K562 (cell line): ENCODE data around the gene LPAR2. TPM values are rescaled to one million over a fixed set of nuclear protein-coding genes. Genes with fewer than 3 reads are reported as not detected.

Experiments
- BRF2 ChIP-seq: IDR thresholded peaks from 3 replicates; pipeline ENCODE4 v1.6.1; 2011; ENCODE audit warnings: borderline replicate concordance, mild to moderate bottlenecking; ENCODE audit not compliant: insufficient read length, insufficient read depth
- FOXP1 ChIP-seq: sonication (generic); formaldehyde crosslinking; IDR thresholded peaks from 2 replicates; pipeline ENCODE4 v1.8.0; 2022; ENCODE audit warnings: mild to moderate bottlenecking, missing genetic modification reagents
- JUN ChIP-seq, 2 experiments: sonication (generic) in 1 of 2; formaldehyde crosslinking in 1 of 2; IDR thresholded peaks; 2 replicates each; pipeline versions ENCODE4 v1.6.1 to v1.8.0; 2012 to 2022; ENCODE audit warnings: borderline replicate concordance in 2 of 2, mild to moderate bottlenecking in 2 of 2, improper control_type of control experiment in 1 of 2, low read depth in 1 of 2, low read length in 1 of 2, missing genetic modification reagents in 1 of 2
- LARP7 ChIP-seq: fragments of 450-650 bp; IDR thresholded peaks from 2 replicates; pipeline ENCODE4 v1.6.1; 2016
- MAZ ChIP-seq, 2 experiments: fragments of 450-650 bp in 1 of 2; sonication (generic) in 1 of 2; formaldehyde crosslinking; IDR thresholded peaks in 1 of 2; conservative IDR thresholded peaks in 1 of 2; 2 replicates each; pipeline versions ENCODE4 v1.4.0 to v1.5.0; 2020; ENCODE audit warnings: mild to moderate bottlenecking in 1 of 2, missing genetic modification reagents in 1 of 2
- MEF2D ChIP-seq: conservative IDR thresholded peaks from 2 replicates; pipeline ENCODE4 v1.6.1; 2016; ENCODE audit warnings: low read depth, missing genetic modification characterization, missing compliant biosample characterization
- MNT ChIP-seq, 2 experiments: fragments of 450-650 bp; conservative IDR thresholded peaks; 2 replicates each; pipeline ENCODE4 v1.6.1; 2017; ENCODE audit warnings: mild to moderate bottlenecking in 2 of 2, moderate library complexity in 2 of 2
- MTF1 ChIP-seq: fragments of 250-450 bp; sonication (Bioruptor Pico); IDR thresholded peaks from 2 replicates; pipeline ENCODE4 v1.9.0; 2021; ENCODE audit warnings: moderate library complexity, mild to moderate bottlenecking, inconsistent platforms, borderline replicate concordance
- RBM14 ChIP-seq: fragments of 200-400 bp; formaldehyde crosslinking; IDR thresholded peaks from 2 replicates; pipeline ENCODE4 v1.6.1; 2018; ENCODE audit warnings: low read depth, mild to moderate bottlenecking, low read length, moderate library complexity, borderline replicate concordance; ENCODE audit not compliant: insufficient read depth
- SMAD2 ChIP-seq: fragments of 150-350 bp; IDR thresholded peaks from 2 replicates; pipeline ENCODE4 v1.6.1; 2014; ENCODE audit warnings: low read depth, mild to moderate bottlenecking, low read length
- STAG1 ChIP-seq: sonication (generic); formaldehyde crosslinking; IDR thresholded peaks from 2 replicates; pipeline ENCODE4 v1.5.0; 2020; ENCODE audit warnings: missing genetic modification reagents, borderline replicate concordance
- TFAM ChIP-seq: fragments of 250-450 bp; sonication (Bioruptor Pico); conservative IDR thresholded peaks from 2 replicates; pipeline ENCODE4 v1.5.0; 2021; ENCODE audit warnings: mild to moderate bottlenecking, moderate library complexity
- THRA ChIP-seq: fragments of 450-650 bp; IDR thresholded peaks from 2 replicates; pipeline ENCODE4 v1.6.1; 2017; ENCODE audit warnings: mild to moderate bottlenecking, moderate library complexity
- THRB ChIP-seq: fragments of 450-650 bp; formaldehyde crosslinking; conservative IDR thresholded peaks from 2 replicates; pipeline ENCODE4 v1.4.0; 2022; ENCODE audit warnings: mild to moderate bottlenecking, missing genetic modification characterization
- ZBTB9 ChIP-seq: fragments of 450-650 bp; formaldehyde crosslinking; IDR thresholded peaks from 2 replicates; pipeline ENCODE4 v1.4.0; 2020; ENCODE audit warnings: mild to moderate bottlenecking, moderate library complexity
- ZFPM2 ChIP-seq: fragments of 250-450 bp; sonication (Bioruptor Pico); IDR thresholded peaks from 2 replicates; pipeline ENCODE4 v1.5.1; 2022; ENCODE audit warnings: mild to moderate bottlenecking
- ZNF584 ChIP-seq: fragments of 200-800 bp; sonication (Bioruptor generic); IDR thresholded peaks from 2 replicates; pipeline ENCODE4 v1.6.1; 2016; ENCODE audit warnings: low read depth, mild to moderate bottlenecking, missing genetic modification characterization, missing compliant biosample characterization
- polyA plus RNA-seq, 8 experiments: library from polyadenylated mRNA; depleted of rRNA in 4 of 8; stranded (reverse) in 5 of 8; unstranded in 3 of 8; fragments of >200 nt; fragmentation: Nextera tagmentation in 2 of 8; fragmentation: Illumina TruSeq in 1 of 8; extraction: Ambion mirVana in 2 of 8; extraction: Trizol in 1 of 8; gene quantifications; 2 replicates each; pipeline versions ENCODE4 v1.2.1 to v1.2.3, GENCODE V29; 2011 to 2014; ENCODE audit warnings: inconsistent platforms in 1 of 8, missing spikeins in 1 of 8
- total RNA-seq, 7 experiments: library from RNA; depleted of rRNA in 6 of 7; stranded (reverse); fragments of >200 nt in 6 of 7; fragmentation: Illumina TruSeq in 2 of 7; extraction: Trizol in 2 of 7; gene quantifications; 2 replicates each; pipeline versions ENCODE4 v1.2.1 to v1.2.3, GENCODE V29; 2011 to 2021; ENCODE audit warnings: low replicate concordance in 1 of 7

Gene LPAR2
- total and polyA plus RNA-seq, 9 of the 15 experiments (the other 6 are each of a cell fraction or from before 2014, with no cell fraction given), result 0.63 to 13.8 (median 4.4) TPM

DNA sequence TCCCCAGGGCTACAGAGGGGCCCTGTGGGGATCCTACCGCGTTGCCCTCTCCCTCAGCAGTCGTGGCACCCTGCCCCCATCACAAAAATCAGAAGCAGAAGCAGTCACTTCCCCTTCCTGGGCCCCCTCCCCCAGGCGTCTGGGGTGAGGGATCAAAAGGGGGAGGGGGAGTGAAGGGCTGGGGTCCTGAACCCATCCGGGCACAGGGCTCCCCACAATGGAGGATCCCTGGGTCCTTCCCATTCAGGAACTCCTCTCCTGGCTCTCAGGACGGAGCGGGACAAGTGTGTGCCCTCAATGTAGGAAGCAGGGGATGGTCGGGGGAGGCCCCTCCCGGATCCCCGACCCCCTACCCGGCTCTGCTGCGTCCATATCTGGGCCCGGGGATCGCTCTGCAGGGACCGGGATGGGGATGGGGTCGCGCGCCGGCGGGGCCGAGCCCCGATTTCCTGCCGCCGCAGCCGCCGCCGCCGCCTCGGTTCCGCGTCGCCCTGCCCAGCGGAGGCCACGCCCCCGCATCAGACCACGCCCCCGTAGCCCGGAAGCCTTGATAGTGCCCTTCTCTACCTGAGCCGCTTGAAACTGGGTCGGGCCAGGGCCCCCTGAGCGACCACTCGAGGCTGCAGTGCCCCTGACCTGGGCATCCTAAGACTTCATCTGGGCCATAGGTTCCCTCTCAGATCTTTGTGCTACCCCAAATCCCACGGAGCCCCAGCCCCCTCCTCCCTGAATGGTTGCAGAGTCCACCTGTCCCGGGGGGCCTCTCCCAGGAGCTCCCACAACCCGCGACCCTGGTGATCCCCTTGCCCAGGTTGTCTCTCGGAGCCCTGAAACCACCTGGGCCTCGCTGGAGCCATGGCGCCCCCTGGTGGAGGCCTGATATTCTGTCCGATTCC lies 15.4 kb upstream of the LPAR2 start, which contains the start of gene GMIP (continued):
- no peak; the same call in 1 of the 2 replicates for TF ChIP-seq STAG1 (CRISPR knock-in tag)
- no peak for TF ChIP-seq LARP7
- no peak for TF ChIP-seq THRA
- no peak for TF ChIP-seq ZBTB9 (CRISPR knock-in tag)
- TF ChIP-seq MNT (conservative IDR thresholded peaks at IDR 0.05), result 0 out of 4 replicates have a peak, but pooled peaks of 1 of the 2 experiments have one; percentile 10
- no peak for TF ChIP-seq JUN (IDR thresholded peaks at IDR 0.05; ENCODE audit: borderline replicate concordance, low read depth, low read length)
- no peak for TF ChIP-seq JUN (CRISPR knock-in tag; IDR thresholded peaks at IDR 0.05; ENCODE audit: borderline replicate concordance)
- TF ChIP-seq THRB (CRISPR knock-in tag), result no peak
- TF ChIP-seq ZFPM2 (CRISPR knock-in tag), result no peak
- no peak for TF ChIP-seq FOXP1
- 0 out of 4 replicates have a peak, but pooled peaks of 1 of the 2 experiments have one; percentile 47 for TF ChIP-seq MAZ (CRISPR knock-in tag; conservative IDR thresholded peaks at IDR 0.05 in 1 of 2, IDR thresholded peaks at IDR 0.05 in 1 of 2)
- no peak for TF ChIP-seq ZNF584
- TF ChIP-seq SMAD2, result no peak
- no peak for TF ChIP-seq TFAM
- no peak for TF ChIP-seq BRF2
- TF ChIP-seq RBM14, result no peak
- no peak for TF ChIP-seq MEF2D
- no peak for TF ChIP-seq MTF1 (CRISPR knock-in tag)
